B cell (primary cell): ENCODE results near the gene RGS19. TPM values are rescaled to one million over a fixed set of nuclear protein-coding genes. Genes with fewer than 3 reads are reported as not detected.
A peak's percentile ranks its signal among the peaks of the same experiment; 100 is the strongest.

ENCODE experiments used
- ATAC-seq: fragments of 200-7000 bp; cut with Tn5 transposase; one replicate; pipeline ENCODE4 v1.10.0; 2021; ENCODE audit warnings: low read depth, mild to moderate bottlenecking, moderate number of reproducible peaks, moderate library complexity
- CTCF ChIA-PET: fragments of 350-600 bp; sonication (Branson Sonifier 250); formaldehyde crosslinking; loops from one replicate; lab custom pipeline; 2021; ENCODE audit warnings: antibody characterized with exemption, inconsistent platforms; lab: Charles Lee
- POLR2A ChIA-PET: fragments of 350-600 bp; sonication (Branson Sonifier 250); formaldehyde crosslinking; loops from one replicate; lab custom pipeline; 2021; ENCODE audit warnings: antibody characterized with exemption; lab: Charles Lee
- DNase-seq: peaks from one replicate; pipeline ENCODE4 v3.0.0; 2013
- H2AFZ ChIP-seq: 2 replicates; pipeline ENCODE4 v1.6.1; 2012; ENCODE audit warnings: mild to moderate bottlenecking, low read depth, low read length; ENCODE audit not compliant: insufficient read depth, poor library complexity, severe bottlenecking
- H3K27ac ChIP-seq, 2 donors: 1 replicate in 1 of 2; 2 replicates in 1 of 2; pipeline ENCODE4 v1.5.1; 2012 to 2013; ENCODE audit warnings: low read length in 2 of 2, mild to moderate bottlenecking in 2 of 2, moderate library complexity in 1 of 2
- H3K27me3 ChIP-seq, 4 experiments: fragments of 200-600 bp in 1 of 4; sonication (generic) in 1 of 4; replicated peaks in 1 of 4; 1 replicate in 2 of 4; 2 replicates in 2 of 4; pipeline versions ENCODE4 v1.6.1 to v1.7.0; 2013 to 2016; ENCODE audit warnings: low read length in 3 of 4, mild to moderate bottlenecking in 2 of 4, mixed read lengths in 1 of 4, moderate library complexity in 1 of 4; ENCODE audit not compliant: insufficient read depth in 4 of 4, control insufficient read depth in 3 of 4; ENCODE audit errors: control extremely low read depth in 1 of 4
- H3K36me3 ChIP-seq, 2 experiments: replicated peaks in 1 of 2; 1 replicate in 1 of 2; 2 replicates in 1 of 2; pipeline versions ENCODE4 v1.6.1 to v1.7.1; 2013; ENCODE audit warnings: low read length in 1 of 2; ENCODE audit not compliant: insufficient read depth in 2 of 2, control insufficient read depth in 1 of 2; ENCODE audit errors: control extremely low read depth in 1 of 2, extremely low read depth in 1 of 2
- H3K4me1 ChIP-seq, 2 donors: fragments of 200-600 bp in 1 of 2; sonication (generic) in 1 of 2; 1 replicate in 1 of 2; 2 replicates in 1 of 2; pipeline versions ENCODE4 v1.5.1 to v1.6.1; 2013 to 2017; ENCODE audit warnings: low read length in 2 of 2; ENCODE audit not compliant: control insufficient read depth in 2 of 2, insufficient read depth in 2 of 2
- H3K4me2 ChIP-seq: replicated peaks from 2 replicates; pipeline ENCODE3; 2012; ENCODE audit warnings: mild to moderate bottlenecking, low read depth, low read length; ENCODE audit not compliant: poor library complexity, severe bottlenecking
- H3K4me3 ChIP-seq, 5 experiments: fragments of 200-600 bp in 1 of 5; sonication (generic) in 1 of 5; 1 replicate in 3 of 5; 2 replicates in 2 of 5; pipeline versions ENCODE4 v1.5.1 to v1.7.0; 2011 to 2016; ENCODE audit warnings: low read length in 4 of 5, mild to moderate bottlenecking in 4 of 5, low read depth in 2 of 5, control low read depth in 1 of 5, moderate library complexity in 1 of 5; ENCODE audit not compliant: insufficient read depth in 1 of 5; ENCODE audit errors: control extremely low read depth in 1 of 5, extremely low read depth in 1 of 5
- H3K79me2 ChIP-seq: fragments of 200-600 bp; sonication (generic); one replicate; pipeline ENCODE4 v1.6.0; 2016; ENCODE audit warnings: low read length; ENCODE audit not compliant: control insufficient read depth, insufficient read depth
- H3K9ac ChIP-seq: fragments of 200-600 bp; sonication (generic); 2 replicates; pipeline ENCODE4 v1.6.1; 2017; ENCODE audit warnings: mild to moderate bottlenecking, low read length, moderate library complexity
- H3K9me3 ChIP-seq, 3 donors: one replicate each; pipeline versions ENCODE4 v1.6.1 to v1.7.1; 2013; ENCODE audit warnings: low read length in 2 of 3; ENCODE audit not compliant: control insufficient read depth in 2 of 3, insufficient read depth in 1 of 3; ENCODE audit errors: control extremely low read depth in 1 of 3
- H4K20me1 ChIP-seq: 2 replicates; pipeline ENCODE4 v1.6.0; 2012; ENCODE audit warnings: mild to moderate bottlenecking, low read length; ENCODE audit not compliant: insufficient read depth, control insufficient read depth, poor library complexity, severe bottlenecking
- H3K27ac Mint-ChIP-seq: one replicate; pipeline ENCODE4 v1.8.0; 2021; ENCODE audit warnings: mixed read lengths
- H3K27me3 Mint-ChIP-seq: one replicate; pipeline ENCODE4 v1.8.0; 2021; ENCODE audit warnings: mixed read lengths
- H3K4me1 Mint-ChIP-seq: one replicate; pipeline ENCODE4 v1.8.0; 2021; ENCODE audit warnings: mixed read lengths
- H3K4me3 Mint-ChIP-seq: one replicate; pipeline ENCODE4 v1.8.0; 2021; ENCODE audit warnings: mixed read lengths
- H3K9me3 Mint-ChIP-seq: one replicate; pipeline ENCODE4 v1.8.0; 2022; ENCODE audit warnings: mixed read lengths; ENCODE audit not compliant: insufficient read depth
- EZH2 ChIP-seq: IDR thresholded peaks from 2 replicates; pipeline ENCODE4 v1.6.1; 2012; ENCODE audit warnings: borderline replicate concordance, low read depth, mild to moderate bottlenecking, moderate library complexity, low read length; ENCODE audit not compliant: insufficient read depth, poor library complexity, severe bottlenecking
- WGBS: methylation state at CpG from one replicate; pipeline ENCODE4 v1.1.5; 2013; ENCODE audit warnings: missing lambda C conversion rate; ENCODE audit not compliant: insufficient coverage; 5-methylcytosine and 5-hydroxymethylcytosine counted together
- intact Hi-C: fragments of 100-400 bp; cut with micrococcal nuclease; formaldehyde crosslinking; loops from one replicate; pipeline ENCODE4 v1.10.0; 2022
- polyA plus RNA-seq: library from polyadenylated mRNA; depleted of rRNA; stranded (reverse); fragments of >200 nt; gene quantifications from 2 replicates; pipeline ENCODE4 v1.2.3, GENCODE V29; 2012
- total RNA-seq, 2 donors: library from RNA; stranded (reverse); fragments of 120-200 nt in 1 of 2; gene quantifications; 1 replicate in 1 of 2; 2 replicates in 1 of 2; pipeline versions ENCODE4 v1.2.3 to v1.2.4, GENCODE V29; 2013 to 2022
- TF ChIP-seq, protein P1 (sequence below): fragments of 200-600 bp; IDR thresholded peaks from one replicate; pipeline ENCODE4 v1.8.0; 2022; ENCODE audit warnings: antibody characterized with exemption, mild to moderate bottlenecking

RGS19 gene
- total and polyA plus RNA-seq, 2 donors (not counting 1 experiment from before 2014, with no cell fraction given) = 69.4 to 203 TPM

DNA sequence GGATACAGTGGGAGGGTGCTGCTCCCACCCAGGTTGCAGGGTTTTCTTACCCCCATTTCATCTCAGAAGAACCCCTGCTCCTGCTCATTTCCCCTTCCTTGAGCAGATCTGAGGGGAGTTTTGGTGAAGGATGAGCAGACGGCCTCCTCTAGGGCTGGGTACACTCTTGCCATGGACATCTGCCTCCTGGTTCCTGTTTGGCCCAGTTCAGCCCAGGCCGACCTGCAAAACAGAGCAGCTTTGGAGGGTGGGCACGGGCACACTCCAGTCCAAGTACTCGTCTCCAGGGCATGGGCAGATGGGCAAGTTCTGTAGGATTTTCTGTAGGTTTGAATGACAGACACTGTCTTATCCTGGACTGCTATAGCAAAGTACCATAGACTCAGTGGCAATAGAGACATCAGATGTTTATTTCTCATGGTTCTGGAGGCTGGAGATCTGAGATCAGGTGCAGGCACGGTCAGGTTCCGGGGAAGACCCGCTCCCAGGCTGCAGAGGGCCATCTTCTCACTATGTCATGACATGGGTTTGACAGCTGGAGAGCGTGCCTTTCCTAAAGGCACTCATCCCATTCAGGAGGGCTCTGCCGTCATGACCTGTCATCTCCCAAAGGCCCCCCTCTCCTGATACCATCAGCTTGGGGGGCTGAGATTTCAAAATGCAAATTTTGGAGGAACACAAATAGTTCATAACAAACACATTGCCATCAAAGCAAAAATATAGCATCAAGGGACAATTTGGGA, 21.8 kb upstream of the RGS19 start:
- no peak overlapping the region for H3K9ac ChIP-seq
- no peak for TF ChIP-seq EZH2
- TF ChIP-seq, protein P1, sequence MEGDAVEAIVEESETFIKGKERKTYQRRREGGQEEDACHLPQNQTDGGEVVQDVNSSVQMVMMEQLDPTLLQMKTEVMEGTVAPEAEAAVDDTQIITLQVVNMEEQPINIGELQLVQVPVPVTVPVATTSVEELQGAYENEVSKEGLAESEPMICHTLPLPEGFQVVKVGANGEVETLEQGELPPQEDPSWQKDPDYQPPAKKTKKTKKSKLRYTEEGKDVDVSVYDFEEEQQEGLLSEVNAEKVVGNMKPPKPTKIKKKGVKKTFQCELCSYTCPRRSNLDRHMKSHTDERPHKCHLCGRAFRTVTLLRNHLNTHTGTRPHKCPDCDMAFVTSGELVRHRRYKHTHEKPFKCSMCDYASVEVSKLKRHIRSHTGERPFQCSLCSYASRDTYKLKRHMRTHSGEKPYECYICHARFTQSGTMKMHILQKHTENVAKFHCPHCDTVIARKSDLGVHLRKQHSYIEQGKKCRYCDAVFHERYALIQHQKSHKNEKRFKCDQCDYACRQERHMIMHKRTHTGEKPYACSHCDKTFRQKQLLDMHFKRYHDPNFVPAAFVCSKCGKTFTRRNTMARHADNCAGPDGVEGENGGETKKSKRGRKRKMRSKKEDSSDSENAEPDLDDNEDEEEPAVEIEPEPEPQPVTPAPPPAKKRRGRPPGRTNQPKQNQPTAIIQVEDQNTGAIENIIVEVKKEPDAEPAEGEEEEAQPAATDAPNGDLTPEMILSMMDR = no peak
- H3K9me3 ChIP-seq = peaks cover 0 to 4% (median 0%) of the 10 kb centered on the region in 3 donors
- ChIA-PET CTCF (interaction anchor here (0.8 to 5.8 kb wide), 10 partner anchors 10 to 63 kb away, joined by 3 to 76 read pairs (median 5); partner anchors contain the start of genes LKAAEAR1, OPRL1, RGS19 and TCEA2), POLR2A (interaction anchor here (1.1 to 2.4 kb wide), 4 partner anchors 17 to 24 kb away, joined by 6 to 24 read pairs (median 14); partner anchors contain the start of genes LKAAEAR1, OPRL1 and RGS19)
- H3K4me1 ChIP-seq = peaks cover 26 to 42% of the 10 kb centered on the region in 2 donors
- H3K4me2 ChIP-seq = peak overlapping the region; percentile 87
- DNase-seq = no peak
- peak overlapping the region; percentile 57 to 89 for H3K27ac ChIP-seq
- intact Hi-C loops = loop anchor here (1.0 to 5.0 kb wide), 4 partner anchors 18 to 64 kb away; partner anchors contain the start of genes C20orf204 and RGS19
- H4K20me1 ChIP-seq = no peaks in the 10 kb centered on the region
- ATAC-seq = no peak
- Mint-ChIP-seq H3K27me3 (no peaks in the 10 kb centered on the region), H3K27ac (peak overlapping the region; percentile 95), H3K9me3 (peaks cover 3% of the 10 kb centered on the region), H3K4me3 (peak overlapping the region; percentile 75), H3K4me1 (peaks cover 42% of the 10 kb centered on the region)
- no peak overlapping the region for H3K4me3 ChIP-seq
- peaks cover 0 to 16% of the 10 kb centered on the region in 2 experiments for H3K36me3 ChIP-seq
- WGBS = 86% methylated on average over 8 of the region's 9 CpGs
- H3K79me2 ChIP-seq = peaks cover 5% of the 10 kb centered on the region
- no peak overlapping the region for H2AFZ ChIP-seq
- H3K27me3 ChIP-seq = peaks cover 0 to 21% (median 5%) of the 10 kb centered on the region in 4 experiments

DNA sequence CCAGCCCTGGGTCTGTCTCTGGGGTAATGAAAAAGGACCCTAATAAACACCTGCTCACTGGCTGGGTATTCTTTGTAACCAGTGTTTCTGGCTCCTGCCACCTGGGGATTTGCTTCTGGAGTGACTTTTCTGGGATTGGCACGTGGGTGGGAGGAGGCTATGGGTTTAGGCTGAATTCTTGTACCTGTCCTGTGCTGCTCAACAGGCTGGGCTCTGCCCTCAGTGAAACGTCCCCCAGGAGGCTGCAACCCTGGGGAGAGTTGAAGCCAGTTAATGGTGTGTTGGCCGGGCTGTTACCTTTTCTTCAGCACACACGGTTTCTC, 21.2 kb upstream of the RGS19 start:
- H3K79me2 ChIP-seq = peaks cover 5% of the 10 kb centered on the region
- peaks cover 0 to 4% (median 0%) of the 10 kb centered on the region in 3 donors for H3K9me3 ChIP-seq
- DNase-seq = no peak
- 63% methylated on average over 2 of the region's 4 CpGs for WGBS
- TF ChIP-seq EZH2 = no peak
- TF ChIP-seq, protein P1 = no peak
- Mint-ChIP-seq H3K27me3 (no peaks in the 10 kb centered on the region), H3K9me3 (peaks cover 3% of the 10 kb centered on the region), H3K4me3 (peak overlapping the region; percentile 75), H3K27ac (peak overlapping the region; percentile 95), H3K4me1 (peaks cover 47% of the 10 kb centered on the region)
- H2AFZ ChIP-seq = no peak overlapping the region
- H4K20me1 ChIP-seq = no peaks in the 10 kb centered on the region
- H3K27ac ChIP-seq = peak overlapping the region; percentile 57 to 89
- intact Hi-C loops = loop anchor here (1.0 to 5.0 kb wide), 4 partner anchors 17 to 63 kb away; partner anchors contain the start of genes C20orf204 and RGS19
- peaks cover 26 to 46% of the 10 kb centered on the region in 2 donors for H3K4me1 ChIP-seq
- H3K4me3 ChIP-seq = no peak overlapping the region
- no peak for ATAC-seq
- CTCF ChIA-PET = interaction anchor here (1.1 to 5.8 kb wide), 10 partner anchors 8 to 62 kb away, joined by 3 to 76 read pairs (median 6); partner anchors contain the start of genes LKAAEAR1, OPRL1 and RGS19
- peak overlapping the region; percentile 87 for H3K4me2 ChIP-seq
- peaks cover 0 to 16% of the 10 kb centered on the region in 2 experiments for H3K36me3 ChIP-seq
- peaks cover 0 to 21% (median 5%) of the 10 kb centered on the region in 4 experiments for H3K27me3 ChIP-seq
- POLR2A ChIA-PET = interaction anchor here (0.6 to 2.4 kb wide), 9 partner anchors 14 to 459 kb away, joined by 3 to 24 read pairs (median 4); partner anchors contain the start of genes LKAAEAR1, OPRL1, PCMTD2 and RGS19
- H3K9ac ChIP-seq = no peak overlapping the region
